Stomach (tissue), 9 donors: Measurements from ENCODE around the gene ACAA1. TPM values are rescaled to one million over a fixed set of nuclear protein-coding genes. Genes with fewer than 3 reads are reported as not detected.

ENCODE experiments used
- DNase-seq, 2 donors: peaks; one replicate each; pipeline versions ENCODE4 v3.0.0 to v3.0.0-alpha.2; 2013 to 2019
- H3K27ac ChIP-seq, 5 donors: fragments of 200-600 bp in 4 of 5; sonication (generic) in 4 of 5; one replicate each; pipeline ENCODE4 v1.5.1; 2013 to 2019; ENCODE audit warnings: mild to moderate bottlenecking in 1 of 5, moderate library complexity in 1 of 5
- H3K27me3 ChIP-seq, 3 donors: fragments of 200-600 bp; sonication (generic); one replicate each; pipeline ENCODE4 v1.5.1; 2017 to 2019; ENCODE audit warnings: mixed run types in 1 of 3
- H3K36me3 ChIP-seq, 4 donors: fragments of 200-600 bp; sonication (generic); 1 replicate in 3 of 4; 2 replicates in 1 of 4; pipeline ENCODE4 v1.5.1; 2016 to 2019
- H3K4me1 ChIP-seq, 4 donors: fragments of 200-600 bp; sonication (generic); one replicate each; pipeline ENCODE4 v1.5.1; 2016 to 2019
- H3K4me3 ChIP-seq, 4 donors: fragments of 200-600 bp; sonication (generic) in 3 of 4; one replicate each; pipeline ENCODE4 v1.5.1; 2016 to 2019; ENCODE audit warnings: mild to moderate bottlenecking in 1 of 4
- H3K9me3 ChIP-seq, 4 donors: fragments of 200-600 bp; sonication (generic); one replicate each; pipeline ENCODE4 v1.5.1; 2016 to 2019
- CTCF ChIP-seq, 7 experiments: fragments of 450-650 bp in 4 of 7; fragments of 200-600 bp in 3 of 7; sonication (generic) in 3 of 7; IDR thresholded peaks; one replicate each; pipeline ENCODE4 v1.5.1; 2016 to 2019; ENCODE audit warnings: antibody characterized with exemption in 7 of 7, control low read depth in 2 of 7, mild to moderate bottlenecking in 1 of 7
- EP300 ChIP-seq: sonication (generic); formaldehyde crosslinking; IDR thresholded peaks from one replicate; pipeline ENCODE4 v1.6.1; 2017; ENCODE audit warnings: antibody characterized with exemption
- POLR2A ChIP-seq, 4 donors: fragments of 450-650 bp; IDR thresholded peaks; one replicate each; pipeline ENCODE4 v1.6.1; 2016; ENCODE audit warnings: antibody characterized with exemption in 4 of 4, control low read depth in 2 of 4, mild to moderate bottlenecking in 1 of 4, moderate library complexity in 1 of 4
- POLR2AphosphoS5 ChIP-seq, 3 donors: sonication (generic); formaldehyde crosslinking; IDR thresholded peaks; one replicate each; pipeline ENCODE4 v1.6.1; 2016; ENCODE audit warnings: antibody characterized with exemption in 3 of 3
- WGBS, 5 donors: extraction: QIAGEN DNeasy Blood & Tissue Kit in 3 of 5; methylation state at CpG; one replicate each; pipeline versions ENCODE4 v1.1.5 to v1.1.7; 2013 to 2018; 5-methylcytosine and 5-hydroxymethylcytosine counted together
- intact Hi-C: fragments of 100-400 bp; cut with DNase I; formaldehyde crosslinking; loops from one replicate; pipeline ENCODE4 v1.15.1; 2023; ENCODE audit warnings: low total_unique reads
- polyA plus RNA-seq, 3 donors: library from polyadenylated mRNA; stranded (reverse); fragments of 200-250 nt; gene quantifications; one replicate each; pipeline ENCODE4 v1.2.3, GENCODE V29; 2013
- total RNA-seq, 5 donors: library from RNA; depleted of rRNA; stranded (reverse); fragments of >200 nt; gene quantifications; one replicate each; pipeline versions ENCODE4 v1.1.0 to v1.2.3, GENCODE V29; 2014 to 2016
- donor health status: healthy with polysubstance abuse.
- donor health status: Bipolar disorder and iron deficiency.
- donor health status: healthy.

Gene ACAA1
- total and polyA plus RNA-seq, 8 donors = 44.2 to 249 (median 75.7) TPM

DNA sequence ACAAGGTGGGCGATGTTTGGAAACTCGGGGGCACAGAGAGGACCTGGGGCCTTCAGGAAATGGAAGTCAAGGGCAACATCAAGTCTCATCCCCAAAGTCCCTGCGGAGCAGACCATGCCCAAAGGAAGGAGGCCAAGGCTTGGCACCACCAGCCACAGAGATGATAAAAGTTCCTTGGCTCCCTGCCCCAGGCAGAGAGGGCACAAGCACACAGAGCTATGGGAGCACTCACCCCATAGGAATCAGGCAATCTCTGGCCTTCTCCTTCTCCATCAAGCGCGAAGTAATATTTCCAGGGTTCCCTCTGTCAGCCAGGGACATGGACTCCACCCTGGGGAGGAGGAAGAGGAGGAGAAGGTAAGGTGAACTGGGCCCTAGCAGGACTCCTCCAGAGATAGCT, 7.9 kb downstream of the ACAA1 start:
- WGBS, 5 donors = 51 to 88% (median 74%) methylated on average over 5 of the region's 5 CpGs
- TF ChIP-seq EP300 (no peak), POLR2AphosphoS5 (IDR thresholded peaks at IDR 0.05) (no peak), POLR2A (IDR thresholded peaks at IDR 0.05) (no peak), CTCF (IDR thresholded peaks at IDR 0.05) (no peak)
- peaks cover 18 to 58% (median 30%) of the 10 kb centered on the region in 4 donors for H3K4me1 ChIP-seq
- DNase-seq = peak in 1 of 2 donors; percentile 28
- H3K9me3 ChIP-seq = no peaks in the 10 kb centered on the region
- H3K27ac ChIP-seq = peak overlapping the region in 1 of 5 donors; percentile 3
- H3K27me3 ChIP-seq = no peaks in the 10 kb centered on the region
- H3K4me3 ChIP-seq = no peak overlapping the region
- intact Hi-C loops = loop anchor here (10.0 kb wide), 1 partner anchor 346 kb away; no protein-coding TSS in a partner anchor
- peaks cover 80 to 100% (median 100%) of the 10 kb centered on the region in 4 donors for H3K36me3 ChIP-seq

GRCh38 chr3:38128303-38128655, 8.6 kb downstream of the ACAA1 start:
- WGBS, 5 donors = 92 to 100% (median 94%) methylated on average over 1 of the region's 1 CpG
- peak in 1 of 2 donors; percentile 13 for DNase-seq
- peak overlapping the region in 1 of 5 donors; percentile 3 for H3K27ac ChIP-seq
- no peaks in the 10 kb centered on the region for H3K27me3 ChIP-seq
- H3K36me3 ChIP-seq = peaks cover 83 to 100% (median 100%) of the 10 kb centered on the region in 4 donors
- intact Hi-C loops = loop anchor here (10.0 kb wide), 1 partner anchor 347 kb away; no protein-coding TSS in a partner anchor
- H3K9me3 ChIP-seq = no peaks in the 10 kb centered on the region
- TF ChIP-seq EP300 = no peak
- no peak for TF ChIP-seq CTCF (IDR thresholded peaks at IDR 0.05)
- no peak for TF ChIP-seq POLR2A (IDR thresholded peaks at IDR 0.05)
- no peak for TF ChIP-seq POLR2AphosphoS5 (IDR thresholded peaks at IDR 0.05)
- H3K4me3 ChIP-seq = no peak overlapping the region
- peaks cover 10 to 50% (median 23%) of the 10 kb centered on the region in 4 donors for H3K4me1 ChIP-seq

GRCh38 chr3:38127611-38128302, 9.2 kb downstream of the ACAA1 start:
- peak in 1 of 2 donors; percentile 15 for DNase-seq
- Histone ChIP-seq H3K4me1 (peaks cover 5 to 45% (median 18%) of the 10 kb centered on the region in 4 donors), H3K27ac (no peak overlapping the region), H3K4me3 (no peak overlapping the region), H3K36me3 (peaks cover 88 to 100% (median 100%) of the 10 kb centered on the region in 4 donors), H3K9me3 (no peaks in the 10 kb centered on the region), H3K27me3 (no peaks in the 10 kb centered on the region)
- 77 to 94% (median 85%) methylated on average over 4 of the region's 4 CpGs for WGBS, 5 donors
- intact Hi-C loops = loop anchor here (10.0 kb wide), 1 partner anchor 347 kb away; no protein-coding TSS in a partner anchor
- TF ChIP-seq POLR2AphosphoS5 (IDR thresholded peaks at IDR 0.05) (no peak), POLR2A (IDR thresholded peaks at IDR 0.05) (no peak), EP300 (no peak), CTCF (IDR thresholded peaks at IDR 0.05) (no peak)

GRCh38 chr3:38126121-38126892, 10.6 kb downstream of the ACAA1 start:
- peaks cover 96 to 100% (median 100%) of the 10 kb centered on the region in 4 donors for H3K36me3 ChIP-seq
- peaks cover 0 to 31% (median 6%) of the 10 kb centered on the region in 4 donors for H3K4me1 ChIP-seq
- 91 to 100% (median 93%) methylated on average over 4 to 6 of the region's 6 CpGs for WGBS, 5 donors
- no peaks in the 10 kb centered on the region for H3K9me3 ChIP-seq
- peak in 1 of 2 donors; percentile 15 for DNase-seq
- no peak overlapping the region for H3K27ac ChIP-seq
- TF ChIP-seq POLR2A (IDR thresholded peaks at IDR 0.05) = no peak
- no peak for TF ChIP-seq POLR2AphosphoS5 (IDR thresholded peaks at IDR 0.05)
- no peak for TF ChIP-seq EP300
- no peak for TF ChIP-seq CTCF (IDR thresholded peaks at IDR 0.05)
- intact Hi-C loops = loop anchor here (10.0 kb wide), 1 partner anchor 348 kb away; no protein-coding TSS in a partner anchor
- no peaks in the 10 kb centered on the region for H3K27me3 ChIP-seq
- H3K4me3 ChIP-seq = no peak overlapping the region
